Hippocampal formation (tissue), 2 donors: ENCODE measurements around the gene SGSM2.

Experiments used
- DNase-seq, 2 donors: peaks; one replicate each; lab custom pipeline; 2025; lab: John Stamatoyannopoulos, UW

SGSM2 gene

GRCh38 chr17:2369551-2370210, 32.4 kb downstream of the SGSM2 start:
- DNase-seq, result no peak

GRCh38 chr17:2370211-2370589, 32.9 kb downstream of the SGSM2 start:
- no peak for DNase-seq

GRCh38 chr17:2371183-2372130, 34.2 kb downstream of the SGSM2 start:
- DNase-seq, result no peak

GRCh38 chr17:2372180-2372579, 34.9 kb downstream of the SGSM2 start:
- no peak for DNase-seq

GRCh38 chr17:2372681-2373080, 35.4 kb downstream of the SGSM2 start:
- DNase-seq, result no peak

GRCh38 chr17:2373179-2373578, 35.9 kb downstream of the SGSM2 start:
- no peak for DNase-seq

- DNase-seq, result no peak
These were observed 37.4 kb downstream of the SGSM2 start for GRCh38 chr17:2374549-2375285.

GRCh38 chr17:2375406-2375805, 38.1 kb downstream of the SGSM2 start:
- no peak for DNase-seq

GRCh38 chr17:2376107-2376506, 38.8 kb downstream of the SGSM2 start:
- DNase-seq, result no peak

- DNase-seq, result no peak
These were observed 40.4 kb downstream of the SGSM2 start for GRCh38 chr17:2377659-2378058.

GRCh38 chr17:2378905-2379304, 41.6 kb downstream of the SGSM2 start:
- no peak for DNase-seq

- DNase-seq, result no peak
These were observed 42.4 kb downstream of the SGSM2 start for GRCh38 chr17:2379489-2380225.

GRCh38 chr17:2380226-2380922, 43.1 kb downstream of the SGSM2 start:
- DNase-seq, result no peak

- no peak for DNase-seq
These were observed 43.8 kb downstream of the SGSM2 start for GRCh38 chr17:2380950-2381649.

- DNase-seq, result no peak
These were observed 46.4 kb downstream of the SGSM2 start for GRCh38 chr17:2383628-2384167.

GRCh38 chr17:2384439-2385127, 47.3 kb downstream of the SGSM2 start:
- no peak for DNase-seq

- DNase-seq, result no peak
These were observed 48.2 kb downstream of the SGSM2 start for GRCh38 chr17:2385240-2386210.

GRCh38 chr17:2386400-2387085, 49.2 kb downstream of the SGSM2 start:
- DNase-seq, result no peak
